B cell (primary cell): ENCODE results near the gene FRYL. TPM values are rescaled to one million over a fixed set of nuclear protein-coding genes. Genes with fewer than 3 reads are reported as not detected.
"Not testable (repeated sequence)": the region's sequence is repeated elsewhere in the genome, so short reads cannot be mapped to it uniquely, and the experiment has no call there.

Experiments
- ATAC-seq: fragments of 200-7000 bp; cut with Tn5 transposase; one replicate; pipeline ENCODE4 v1.10.0; 2021; ENCODE audit warnings: low read depth, mild to moderate bottlenecking, moderate number of reproducible peaks, moderate library complexity
- CTCF ChIA-PET: fragments of 350-600 bp; sonication (Branson Sonifier 250); formaldehyde crosslinking; loops from one replicate; lab custom pipeline; 2021; ENCODE audit warnings: antibody characterized with exemption, inconsistent platforms; lab: Charles Lee
- POLR2A ChIA-PET: fragments of 350-600 bp; sonication (Branson Sonifier 250); formaldehyde crosslinking; loops from one replicate; lab custom pipeline; 2021; ENCODE audit warnings: antibody characterized with exemption; lab: Charles Lee
- DNase-seq: peaks from one replicate; pipeline ENCODE4 v3.0.0; 2013
- H2AFZ ChIP-seq: 2 replicates; pipeline ENCODE4 v1.6.1; 2012; ENCODE audit warnings: mild to moderate bottlenecking, low read depth, low read length; ENCODE audit not compliant: insufficient read depth, poor library complexity, severe bottlenecking
- H3K27ac ChIP-seq, 2 donors: 1 replicate in 1 of 2; 2 replicates in 1 of 2; pipeline ENCODE4 v1.5.1; 2012 to 2013; ENCODE audit warnings: low read length in 2 of 2, mild to moderate bottlenecking in 2 of 2, moderate library complexity in 1 of 2
- H3K27me3 ChIP-seq, 4 experiments: fragments of 200-600 bp in 1 of 4; sonication (generic) in 1 of 4; replicated peaks in 1 of 4; 1 replicate in 2 of 4; 2 replicates in 2 of 4; pipeline versions ENCODE4 v1.6.1 to v1.7.0; 2013 to 2016; ENCODE audit warnings: low read length in 3 of 4, mild to moderate bottlenecking in 2 of 4, mixed read lengths in 1 of 4, moderate library complexity in 1 of 4; ENCODE audit not compliant: insufficient read depth in 4 of 4, control insufficient read depth in 3 of 4; ENCODE audit errors: control extremely low read depth in 1 of 4
- H3K36me3 ChIP-seq, 2 experiments: replicated peaks in 1 of 2; 1 replicate in 1 of 2; 2 replicates in 1 of 2; pipeline versions ENCODE4 v1.6.1 to v1.7.1; 2013; ENCODE audit warnings: low read length in 1 of 2; ENCODE audit not compliant: insufficient read depth in 2 of 2, control insufficient read depth in 1 of 2; ENCODE audit errors: control extremely low read depth in 1 of 2, extremely low read depth in 1 of 2
- H3K4me1 ChIP-seq, 2 donors: fragments of 200-600 bp in 1 of 2; sonication (generic) in 1 of 2; 1 replicate in 1 of 2; 2 replicates in 1 of 2; pipeline versions ENCODE4 v1.5.1 to v1.6.1; 2013 to 2017; ENCODE audit warnings: low read length in 2 of 2; ENCODE audit not compliant: control insufficient read depth in 2 of 2, insufficient read depth in 2 of 2
- H3K4me2 ChIP-seq: replicated peaks from 2 replicates; pipeline ENCODE3; 2012; ENCODE audit warnings: mild to moderate bottlenecking, low read depth, low read length; ENCODE audit not compliant: poor library complexity, severe bottlenecking
- H3K4me3 ChIP-seq, 5 experiments: fragments of 200-600 bp in 1 of 5; sonication (generic) in 1 of 5; 1 replicate in 3 of 5; 2 replicates in 2 of 5; pipeline versions ENCODE4 v1.5.1 to v1.7.0; 2011 to 2016; ENCODE audit warnings: low read length in 4 of 5, mild to moderate bottlenecking in 4 of 5, low read depth in 2 of 5, control low read depth in 1 of 5, moderate library complexity in 1 of 5; ENCODE audit not compliant: insufficient read depth in 1 of 5; ENCODE audit errors: control extremely low read depth in 1 of 5, extremely low read depth in 1 of 5
- H3K79me2 ChIP-seq: fragments of 200-600 bp; sonication (generic); one replicate; pipeline ENCODE4 v1.6.0; 2016; ENCODE audit warnings: low read length; ENCODE audit not compliant: control insufficient read depth, insufficient read depth
- H3K9ac ChIP-seq: fragments of 200-600 bp; sonication (generic); 2 replicates; pipeline ENCODE4 v1.6.1; 2017; ENCODE audit warnings: mild to moderate bottlenecking, low read length, moderate library complexity
- H3K9me3 ChIP-seq, 3 donors: one replicate each; pipeline versions ENCODE4 v1.6.1 to v1.7.1; 2013; ENCODE audit warnings: low read length in 2 of 3; ENCODE audit not compliant: control insufficient read depth in 2 of 3, insufficient read depth in 1 of 3; ENCODE audit errors: control extremely low read depth in 1 of 3
- H4K20me1 ChIP-seq: 2 replicates; pipeline ENCODE4 v1.6.0; 2012; ENCODE audit warnings: mild to moderate bottlenecking, low read length; ENCODE audit not compliant: insufficient read depth, control insufficient read depth, poor library complexity, severe bottlenecking
- H3K27ac Mint-ChIP-seq: one replicate; pipeline ENCODE4 v1.8.0; 2021; ENCODE audit warnings: mixed read lengths
- H3K27me3 Mint-ChIP-seq: one replicate; pipeline ENCODE4 v1.8.0; 2021; ENCODE audit warnings: mixed read lengths
- H3K4me1 Mint-ChIP-seq: one replicate; pipeline ENCODE4 v1.8.0; 2021; ENCODE audit warnings: mixed read lengths
- H3K4me3 Mint-ChIP-seq: one replicate; pipeline ENCODE4 v1.8.0; 2021; ENCODE audit warnings: mixed read lengths
- H3K9me3 Mint-ChIP-seq: one replicate; pipeline ENCODE4 v1.8.0; 2022; ENCODE audit warnings: mixed read lengths; ENCODE audit not compliant: insufficient read depth
- EZH2 ChIP-seq: IDR thresholded peaks from 2 replicates; pipeline ENCODE4 v1.6.1; 2012; ENCODE audit warnings: borderline replicate concordance, low read depth, mild to moderate bottlenecking, moderate library complexity, low read length; ENCODE audit not compliant: insufficient read depth, poor library complexity, severe bottlenecking
- WGBS: methylation state at CpG from one replicate; pipeline ENCODE4 v1.1.5; 2013; ENCODE audit warnings: missing lambda C conversion rate; ENCODE audit not compliant: insufficient coverage; 5-methylcytosine and 5-hydroxymethylcytosine counted together
- intact Hi-C: fragments of 100-400 bp; cut with micrococcal nuclease; formaldehyde crosslinking; loops from one replicate; pipeline ENCODE4 v1.10.0; 2022
- polyA plus RNA-seq: library from polyadenylated mRNA; depleted of rRNA; stranded (reverse); fragments of >200 nt; gene quantifications from 2 replicates; pipeline ENCODE4 v1.2.3, GENCODE V29; 2012
- total RNA-seq, 2 donors: library from RNA; stranded (reverse); fragments of 120-200 nt in 1 of 2; gene quantifications; 1 replicate in 1 of 2; 2 replicates in 1 of 2; pipeline versions ENCODE4 v1.2.3 to v1.2.4, GENCODE V29; 2013 to 2022
- TF ChIP-seq, protein P1 (sequence below): fragments of 200-600 bp; IDR thresholded peaks from one replicate; pipeline ENCODE4 v1.8.0; 2022; ENCODE audit warnings: antibody characterized with exemption, mild to moderate bottlenecking

The FRYL gene
- total and polyA plus RNA-seq, 2 donors (not counting 1 experiment from before 2014, with no cell fraction given), result 15.5 to 138 TPM

- H4K20me1 ChIP-seq, result no peaks in the 10 kb centered on the region
- ChIA-PET CTCF (no interaction called here), POLR2A (no interaction called here)
- no peak overlapping the region for H3K27ac Mint-ChIP-seq
- peaks cover 9% of the 10 kb centered on the region for H3K27me3 Mint-ChIP-seq
- H3K9me3 ChIP-seq, result peaks cover 0 to 11% (median 0%) of the 10 kb centered on the region in 3 donors
- H2AFZ ChIP-seq, result no peak overlapping the region
- DNase-seq (no peak), ATAC-seq (no peak)
- peaks cover 0 to 3% (median 0%) of the 10 kb centered on the region in 4 experiments for H3K27me3 ChIP-seq
- intact Hi-C loops, result no loop called here
- H3K27ac ChIP-seq, result no peak overlapping the region
- no peaks in the 10 kb centered on the region for H3K4me1 Mint-ChIP-seq
- no peaks in the 10 kb centered on the region for H3K4me1 ChIP-seq
- H3K4me2 ChIP-seq, result no peak overlapping the region
- peaks cover 12% of the 10 kb centered on the region for H3K9me3 Mint-ChIP-seq
- TF ChIP-seq, protein P1, sequence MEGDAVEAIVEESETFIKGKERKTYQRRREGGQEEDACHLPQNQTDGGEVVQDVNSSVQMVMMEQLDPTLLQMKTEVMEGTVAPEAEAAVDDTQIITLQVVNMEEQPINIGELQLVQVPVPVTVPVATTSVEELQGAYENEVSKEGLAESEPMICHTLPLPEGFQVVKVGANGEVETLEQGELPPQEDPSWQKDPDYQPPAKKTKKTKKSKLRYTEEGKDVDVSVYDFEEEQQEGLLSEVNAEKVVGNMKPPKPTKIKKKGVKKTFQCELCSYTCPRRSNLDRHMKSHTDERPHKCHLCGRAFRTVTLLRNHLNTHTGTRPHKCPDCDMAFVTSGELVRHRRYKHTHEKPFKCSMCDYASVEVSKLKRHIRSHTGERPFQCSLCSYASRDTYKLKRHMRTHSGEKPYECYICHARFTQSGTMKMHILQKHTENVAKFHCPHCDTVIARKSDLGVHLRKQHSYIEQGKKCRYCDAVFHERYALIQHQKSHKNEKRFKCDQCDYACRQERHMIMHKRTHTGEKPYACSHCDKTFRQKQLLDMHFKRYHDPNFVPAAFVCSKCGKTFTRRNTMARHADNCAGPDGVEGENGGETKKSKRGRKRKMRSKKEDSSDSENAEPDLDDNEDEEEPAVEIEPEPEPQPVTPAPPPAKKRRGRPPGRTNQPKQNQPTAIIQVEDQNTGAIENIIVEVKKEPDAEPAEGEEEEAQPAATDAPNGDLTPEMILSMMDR, result no peak
- no peak for TF ChIP-seq EZH2
- no peak overlapping the region for H3K4me3 Mint-ChIP-seq
- no peak overlapping the region for H3K9ac ChIP-seq
- H3K4me3 ChIP-seq, result no peak overlapping the region
- H3K79me2 ChIP-seq, result no peaks in the 10 kb centered on the region
- no peaks in the 10 kb centered on the region for H3K36me3 ChIP-seq
Measured at GRCh38 chr4:48461000-48461399, 319.1 kb downstream of the FRYL start.

DNA sequence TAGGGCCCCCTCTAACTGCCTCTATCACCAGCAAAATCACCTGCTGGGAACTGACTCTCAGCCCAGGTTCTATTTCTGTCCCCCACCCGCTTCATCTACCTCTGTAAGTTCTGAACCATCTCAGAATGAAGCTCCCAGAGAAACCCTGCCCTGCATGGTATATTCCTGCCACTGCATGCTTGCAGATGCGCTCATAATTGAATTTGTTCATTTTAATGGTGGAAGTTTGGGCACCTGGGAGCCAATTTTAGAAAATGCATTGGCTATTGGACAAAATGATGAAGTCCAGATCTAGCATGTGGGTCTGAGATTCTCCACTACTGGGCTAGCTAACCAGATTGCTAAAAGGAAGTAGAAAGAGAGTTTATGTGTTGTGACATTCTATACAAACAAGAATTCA lies 325.5 kb downstream of the FRYL start:
- Histone ChIP-seq H2AFZ (no peak overlapping the region), H3K9ac (no peak overlapping the region), H3K9me3 (peaks cover 0 to 11% (median 0%) of the 10 kb centered on the region in 3 donors), H3K79me2 (no peaks in the 10 kb centered on the region), H4K20me1 (no peaks in the 10 kb centered on the region), H3K4me1 (no peaks in the 10 kb centered on the region), H3K27ac (no peak overlapping the region), H3K27me3 (peaks cover 0 to 5% (median 0%) of the 10 kb centered on the region in 4 experiments), H3K36me3 (no peaks in the 10 kb centered on the region), H3K4me2 (no peak overlapping the region), H3K4me3 (no peak overlapping the region)
- Mint-ChIP-seq H3K4me3 (no peak overlapping the region), H3K9me3 (peaks cover 4% of the 10 kb centered on the region), H3K27me3 (peaks cover 26% of the 10 kb centered on the region), H3K4me1 (no peaks in the 10 kb centered on the region), H3K27ac (no peak overlapping the region)
- intact Hi-C loops, result no loop called here
- 84% methylated on average over 2 of the region's 2 CpGs for WGBS
- no peak for TF ChIP-seq EZH2
- TF ChIP-seq, protein P1, result no peak
- ChIA-PET POLR2A (no interaction called here), CTCF (interaction anchor here (1.5 kb wide), 1 partner anchor 9 kb away, joined by 7 read pairs; no protein-coding TSS in a partner anchor)
- no peak for ATAC-seq
- DNase-seq, result no peak

- H3K9me3 Mint-ChIP-seq, result not testable (repeated sequence)
Measured at GRCh38 chr4:48451656-48452055, 328.4 kb downstream of the FRYL start.

More at GRCh38 chr4:48451656-48452055, 328.4 kb downstream of the FRYL start:
- POLR2A ChIA-PET, H3K27ac Mint-ChIP-seq, H3K27me3 ChIP-seq, DNase-seq, H3K4me1 ChIP-seq, H3K27ac ChIP-seq, CTCF ChIA-PET, H3K79me2 ChIP-seq, H3K36me3 ChIP-seq, H3K9ac ChIP-seq, H3K4me1 Mint-ChIP-seq, H3K4me3 ChIP-seq, H3K4me3 Mint-ChIP-seq, H3K9me3 ChIP-seq, intact Hi-C loops, H3K4me2 ChIP-seq, ATAC-seq, H2AFZ ChIP-seq, H4K20me1 ChIP-seq: not testable (repeated sequence)
- WGBS, result 100% methylated on average over 2 of the region's 3 CpGs
- peaks cover 26% of the 10 kb centered on the region for H3K27me3 Mint-ChIP-seq
